Activated T-cell treated with anti-CD3 and anti-CD28 coated beads, Interleukin-2, amount 50 U/mL, for 4 hours (primary cell): Measurements from ENCODE around the gene CFAP57. TPM values are rescaled to one million over a fixed set of nuclear protein-coding genes. Genes with fewer than 3 reads are reported as not detected.

Source experiments
- total RNA-seq, 3 donors: library from RNA; stranded (reverse); gene quantifications; one replicate each; pipeline ENCODE4 v1.2.1, GENCODE V29; 2021

CFAP57 gene
- total RNA-seq, 3 donors from 2014 or later: 0.05 to 0.41 TPM; not detected in 1

Other genes starting within 250 kb of the CFAP57 start
- gene SLC2A1, start 213.5 kb upstream of the CFAP57 start, total RNA-seq: 100 to 1,000 TPM; 135 to 141 (median 140) TPM
- 100 to 1,000 TPM; 260 to 288 (median 265) TPM for gene EBNA1BP2, start within 50 bp of the CFAP57 start, total RNA-seq
- not detected for gene TMEM125, start 97.7 kb downstream of the CFAP57 start, total RNA-seq
- not detected for gene C1orf210, start 113.3 kb downstream of the CFAP57 start, total RNA-seq
- gene TIE1, start 128.7 kb downstream of the CFAP57 start, total RNA-seq: under 1 TPM; 0.18 to 0.27 (median 0.24) TPM
- not detected for gene MPL, start 165.5 kb downstream of the CFAP57 start, total RNA-seq
- gene CDC20, start 186.7 kb downstream of the CFAP57 start, total RNA-seq: 10 to 100 TPM; 47.3 to 70.1 (median 60.3) TPM
- 10 to 100 TPM; 91.4 to 99.8 (median 92.8) TPM for gene ELOVL1, start 195.7 kb downstream of the CFAP57 start, total RNA-seq
- gene MED8, start 217.5 kb downstream of the CFAP57 start, total RNA-seq: 10 to 100 TPM; 49.8 to 59.1 (median 50.4) TPM
- 10 to 100 TPM; 37.1 to 44.2 (median 39.5) TPM for gene SZT2, start 217.6 kb downstream of the CFAP57 start, total RNA-seq